OCI-LY7 (cell line): ENCODE results near the gene CAPRIN2. TPM values are rescaled to one million over a fixed set of nuclear protein-coding genes. Genes with fewer than 3 reads are reported as not detected.

Experiments used
- BruUV-seq: library from RNA; stranded (reverse); fragments of 400-500 nt; replicated peaks from 2 replicates; lab custom pipeline; 2021; lab: Mats Ljungman, UMichigan
- CTCF ChIA-PET: fragments of 300-600 bp; sonication (Branson Sonifier 250); formaldehyde crosslinking; loops from one replicate; lab custom pipeline; 2022; ENCODE audit warnings: antibody characterized with exemption; ENCODE audit not compliant: unreplicated experiment; lab: Charles Lee
- POLR2A ChIA-PET: fragments of 300-600 bp; sonication (Branson Sonifier 250); formaldehyde crosslinking; loops from one replicate; lab custom pipeline; 2022; ENCODE audit warnings: antibody characterized with exemption; lab: Charles Lee
- DNase-seq: peaks from one replicate; pipeline ENCODE4 v3.0.0-alpha.2; 2015; ENCODE audit warnings: low spot score
- H2AFZ ChIP-seq: fragments of 200-600 bp; sonication (generic), shearing (Covaris generic); 2 replicates; pipeline ENCODE4 v1.6.1; 2014; ENCODE audit warnings: mild to moderate bottlenecking, antibody characterized with exemption, low read length, moderate library complexity
- H3K27ac ChIP-seq: fragments of 200-600 bp; sonication (generic); 2 replicates; pipeline ENCODE4 v1.5.1; 2014; ENCODE audit warnings: mixed run types, low read depth, mild to moderate bottlenecking, moderate library complexity, low read length, inconsistent platforms; ENCODE audit not compliant: poor library complexity, severe bottlenecking
- H3K36me3 ChIP-seq: fragments of 200-600 bp; sonication (generic); 2 replicates; pipeline ENCODE4 v1.6.1; 2014; ENCODE audit warnings: mild to moderate bottlenecking, antibody characterized with exemption, low read length, moderate library complexity, mixed read lengths; ENCODE audit not compliant: insufficient read depth
- H3K4me1 ChIP-seq: fragments of 200-600 bp; sonication (generic); 2 replicates; pipeline ENCODE4 v1.5.1; 2014; ENCODE audit warnings: mild to moderate bottlenecking, low read length; ENCODE audit not compliant: insufficient read depth, poor library complexity, severe bottlenecking
- H3K4me2 ChIP-seq: fragments of 200-600 bp; sonication (generic); 2 replicates; pipeline ENCODE4 v1.6.1; 2014; ENCODE audit warnings: mild to moderate bottlenecking, low read length
- H3K4me3 ChIP-seq: fragments of 200-600 bp; sonication (generic); 2 replicates; pipeline ENCODE4 v1.5.1; 2014; ENCODE audit warnings: mild to moderate bottlenecking, low read depth, low read length; ENCODE audit not compliant: poor library complexity, severe bottlenecking
- H3K79me2 ChIP-seq: fragments of 200-600 bp; sonication (generic); 2 replicates; pipeline ENCODE4 v1.6.1; 2016; ENCODE audit warnings: low read depth, mild to moderate bottlenecking, low read length, moderate library complexity, mixed read lengths; ENCODE audit not compliant: insufficient read depth
- H3K9me2 ChIP-seq: fragments of 200-600 bp; sonication (generic); 2 replicates; pipeline ENCODE4 v1.6.1; 2016; ENCODE audit warnings: mild to moderate bottlenecking, low read length, mixed read lengths; ENCODE audit not compliant: insufficient read depth
- H3K9me3 ChIP-seq: fragments of 200-600 bp; sonication (generic); 2 replicates; pipeline ENCODE4 v1.6.1; 2014; ENCODE audit warnings: mild to moderate bottlenecking, mixed run types, low read length, mixed read lengths
- H4K20me1 ChIP-seq: fragments of 200-600 bp; sonication (generic); 2 replicates; pipeline ENCODE4 v1.6.1; 2014; ENCODE audit warnings: mild to moderate bottlenecking, antibody characterized with exemption, low read length, moderate library complexity, mixed read lengths; ENCODE audit not compliant: insufficient read depth
- CTCF ChIP-seq: fragments of 200-600 bp; sonication (generic); conservative IDR thresholded peaks from 2 replicates; pipeline ENCODE4 v1.5.1; 2014; ENCODE audit warnings: mild to moderate bottlenecking, antibody characterized with exemption, low read length, moderate library complexity, mixed read lengths
- EZH2phosphoT487 ChIP-seq: fragments of 200-600 bp; sonication (generic); IDR thresholded peaks from 2 replicates; pipeline ENCODE4 v1.6.1; 2018; ENCODE audit warnings: low read depth, borderline replicate concordance, mild to moderate bottlenecking, mixed run types, antibody characterized with exemption, low read length, moderate library complexity, mixed read lengths
- intact Hi-C: fragments of 100-400 bp; cut with micrococcal nuclease; formaldehyde crosslinking; loops from one replicate; pipeline ENCODE4 v1.10.0; 2022; ENCODE audit not compliant: unreplicated experiment
- total RNA-seq, 2 experiments: library from RNA; depleted of rRNA in 1 of 2; stranded (reverse); fragments of >200 nt in 1 of 2; shearing (Covaris generic) in 1 of 2; gene quantifications; 2 replicates each; pipeline ENCODE4 v1.2.3, GENCODE V29; 2014 to 2022

Gene CAPRIN2
- total RNA-seq, 2 experiments from 2014 or later: 21.7 to 23.7 TPM

GRCh38 chr12:30729547-30729946 lies 25.2 kb downstream of the CAPRIN2 start:
- no peaks in the 10 kb centered on the region for H3K4me1 ChIP-seq
- H3K4me2 ChIP-seq: no peak overlapping the region
- H3K79me2 ChIP-seq: no peaks in the 10 kb centered on the region
- H3K36me3 ChIP-seq: peaks cover 21% of the 10 kb centered on the region
- H4K20me1 ChIP-seq: no peaks in the 10 kb centered on the region
- no peaks in the 10 kb centered on the region for H3K9me3 ChIP-seq
- ChIA-PET POLR2A (no interaction called here), CTCF (interaction anchor here (1.1 kb wide), 1 partner anchor 19 kb away, joined by 3 read pairs; no protein-coding TSS in a partner anchor)
- no peak for TF ChIP-seq EZH2phosphoT487
- TF ChIP-seq CTCF: no peak
- no peak overlapping the region for H3K4me3 ChIP-seq
- intact Hi-C loops: no loop called here
- no peak for DNase-seq
- no TSS peak for BruUV-seq
- H3K27ac ChIP-seq: no peak overlapping the region
- no peak overlapping the region for H2AFZ ChIP-seq
- H3K9me2 ChIP-seq: no peaks in the 10 kb centered on the region

- no peak overlapping the region for H3K27ac ChIP-seq
- DNase-seq: no peak
- H3K9me2 ChIP-seq: no peaks in the 10 kb centered on the region
- BruUV-seq: no TSS peak
- POLR2A ChIA-PET: interaction anchor here (1.0 to 2.1 kb wide), 2 partner anchors 9 kb away, joined by 4 to 10 read pairs; no protein-coding TSS in a partner anchor
- no peak overlapping the region for H3K4me2 ChIP-seq
- TF ChIP-seq CTCF (no peak), EZH2phosphoT487 (no peak)
- no peaks in the 10 kb centered on the region for H3K79me2 ChIP-seq
- H2AFZ ChIP-seq: no peak overlapping the region
- H3K4me1 ChIP-seq: no peaks in the 10 kb centered on the region
- H3K9me3 ChIP-seq: no peaks in the 10 kb centered on the region
- intact Hi-C loops: no loop called here
- CTCF ChIA-PET: no interaction called here
- no peaks in the 10 kb centered on the region for H4K20me1 ChIP-seq
- H3K36me3 ChIP-seq: peaks cover 29% of the 10 kb centered on the region
- no peak overlapping the region for H3K4me3 ChIP-seq
Observed at GRCh38 chr12:30726647-30727046, 28.1 kb downstream of the CAPRIN2 start.

- ChIA-PET POLR2A (interaction anchor here (1.3 to 2.1 kb wide), 2 partner anchors 10 to 25 kb away, joined by 3 to 10 read pairs; no protein-coding TSS in a partner anchor), CTCF (no interaction called here)
- no TSS peak for BruUV-seq
Observed at GRCh38 chr12:30725739-30726138, 29.0 kb downstream of the CAPRIN2 start.

More at GRCh38 chr12:30725739-30726138, 29.0 kb downstream of the CAPRIN2 start:
- no peak for TF ChIP-seq CTCF
- no peak for TF ChIP-seq EZH2phosphoT487
- no peaks in the 10 kb centered on the region for H3K79me2 ChIP-seq
- H3K27ac ChIP-seq: no peak overlapping the region
- intact Hi-C loops: no loop called here
- no peak overlapping the region for H3K4me3 ChIP-seq
- no peak overlapping the region for H2AFZ ChIP-seq
- no peaks in the 10 kb centered on the region for H4K20me1 ChIP-seq
- no peaks in the 10 kb centered on the region for H3K9me2 ChIP-seq
- H3K9me3 ChIP-seq: no peaks in the 10 kb centered on the region
- H3K4me1 ChIP-seq: no peaks in the 10 kb centered on the region
- no peak overlapping the region for H3K4me2 ChIP-seq
- DNase-seq: no peak
- H3K36me3 ChIP-seq: peaks cover 31% of the 10 kb centered on the region
